DMS79 treated with DMSO at 0.1 percent for 48 hours (cell line): ENCODE measurements around the gene DLG2.
"Not testable (repeated sequence)": the region's sequence is repeated elsewhere in the genome, so short reads cannot be mapped to it uniquely, and the experiment has no call there.

ENCODE experiments used
- DNase-seq: peaks from one replicate; lab custom pipeline; 2025; lab: John Stamatoyannopoulos, UW

DLG2 gene

GRCh38 chr11:83449338-83449913 is 2177.7 kb downstream of the DLG2 start:
- no peak for DNase-seq

GRCh38 chr11:83448686-83449085 is 2178.5 kb downstream of the DLG2 start:
- DNase-seq, result no peak

- not testable (repeated sequence) for DNase-seq
Observed at GRCh38 chr11:83443880-83444279, 2183.3 kb downstream of the DLG2 start.

- no peak for DNase-seq
Observed at GRCh38 chr11:83441601-83442000, 2185.5 kb downstream of the DLG2 start.

- no peak for DNase-seq
Observed at GRCh38 chr11:83441171-83441570, 2186.0 kb downstream of the DLG2 start.

GRCh38 chr11:83438438-83438837 is 2188.7 kb downstream of the DLG2 start:
- no peak for DNase-seq

- no peak for DNase-seq
Observed at GRCh38 chr11:83437939-83438338, 2189.2 kb downstream of the DLG2 start.

- no peak for DNase-seq
Observed at GRCh38 chr11:83436855-83437254, 2190.3 kb downstream of the DLG2 start.

GRCh38 chr11:83434812-83435211 is 2192.3 kb downstream of the DLG2 start:
- not testable (repeated sequence) for DNase-seq

GRCh38 chr11:83427943-83428342 is 2199.2 kb downstream of the DLG2 start:
- no peak for DNase-seq

GRCh38 chr11:83427501-83427900 is 2199.6 kb downstream of the DLG2 start:
- DNase-seq, result no peak

- DNase-seq, result no peak
Observed at GRCh38 chr11:83425137-83425466, 2202.0 kb downstream of the DLG2 start.

GRCh38 chr11:83424376-83425136 is 2202.6 kb downstream of the DLG2 start:
- DNase-seq, result no peak

GRCh38 chr11:83422641-83423040 is 2204.5 kb downstream of the DLG2 start:
- DNase-seq, result not testable (repeated sequence)

- DNase-seq, result no peak
Observed at GRCh38 chr11:83410605-83411565, 2216.3 kb downstream of the DLG2 start.

GRCh38 chr11:83409891-83410290 is 2217.3 kb downstream of the DLG2 start:
- DNase-seq, result no peak

- no peak for DNase-seq
Observed at GRCh38 chr11:83409476-83409875, 2217.7 kb downstream of the DLG2 start.

- no peak for DNase-seq
Observed at GRCh38 chr11:83408946-83409345, 2218.2 kb downstream of the DLG2 start.
